ENCODE results near the gene PRLH.

The PRLH gene

DNA sequence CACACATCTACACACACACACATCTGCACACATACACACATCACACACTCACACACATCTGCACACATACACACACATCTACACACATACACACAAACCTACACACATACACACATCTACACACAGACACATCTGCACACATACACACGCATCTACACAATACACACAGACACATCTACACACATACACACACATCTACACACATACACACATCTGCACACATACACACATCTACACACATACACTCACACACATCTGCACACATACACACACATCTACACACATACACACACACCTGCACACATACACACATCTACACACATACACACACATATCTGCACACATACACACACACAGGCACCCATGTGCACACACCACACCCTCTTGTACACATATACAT, 400 bp upstream of the PRLH start:
- DNase-seq (ENCODE audit: low read depth), result no peak

GRCh38 chr2:237567276-237568029, 1.1 kb downstream of the PRLH start:
- no peak for DNase-seq (ENCODE audit: low read depth)

GRCh38 chr2:237568121-237568660, 1.8 kb downstream of the PRLH start:
- no peak for DNase-seq (ENCODE audit: low read depth)

DNA sequence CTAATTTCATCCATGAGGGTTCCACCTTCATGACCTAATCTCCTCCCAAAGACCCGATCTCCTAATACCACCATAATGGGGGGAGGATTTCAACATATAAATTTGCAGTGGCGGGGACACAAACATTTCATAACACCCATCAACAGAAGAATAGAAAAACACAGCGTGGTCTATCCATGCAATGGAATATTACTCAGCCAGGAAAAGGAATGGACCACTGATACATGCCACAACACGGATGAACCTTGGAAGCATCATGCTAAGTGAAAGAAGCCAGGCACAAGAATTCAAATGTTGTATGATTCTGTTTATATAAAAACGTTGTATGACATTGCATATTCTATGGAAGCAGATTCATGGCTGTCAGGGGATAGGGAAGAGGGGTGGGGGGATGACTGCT, 2.7 kb downstream of the PRLH start:
- no peak for DNase-seq (ENCODE audit: low read depth)

DNA sequence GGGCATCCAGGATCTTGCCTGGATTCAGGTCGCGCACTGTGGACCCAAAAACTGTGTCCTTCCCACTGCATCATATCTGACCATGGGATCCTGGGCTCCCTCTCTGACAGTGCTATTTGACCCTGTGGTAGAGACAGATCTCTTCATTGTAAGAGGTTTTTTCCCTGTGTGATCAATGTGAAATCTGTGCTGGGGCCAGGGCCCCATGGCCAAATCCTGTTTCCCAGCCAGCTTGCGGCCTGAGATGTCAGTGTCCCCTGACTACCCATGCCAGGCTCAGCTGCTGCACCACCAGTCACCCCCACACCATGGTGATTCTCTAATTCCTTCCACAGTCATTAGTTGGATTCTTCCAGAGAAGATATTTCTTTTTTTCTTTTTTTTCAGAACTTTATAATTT, 3.5 kb downstream of the PRLH start:
- DNase-seq (ENCODE audit: low read depth), result no peak

DNA sequence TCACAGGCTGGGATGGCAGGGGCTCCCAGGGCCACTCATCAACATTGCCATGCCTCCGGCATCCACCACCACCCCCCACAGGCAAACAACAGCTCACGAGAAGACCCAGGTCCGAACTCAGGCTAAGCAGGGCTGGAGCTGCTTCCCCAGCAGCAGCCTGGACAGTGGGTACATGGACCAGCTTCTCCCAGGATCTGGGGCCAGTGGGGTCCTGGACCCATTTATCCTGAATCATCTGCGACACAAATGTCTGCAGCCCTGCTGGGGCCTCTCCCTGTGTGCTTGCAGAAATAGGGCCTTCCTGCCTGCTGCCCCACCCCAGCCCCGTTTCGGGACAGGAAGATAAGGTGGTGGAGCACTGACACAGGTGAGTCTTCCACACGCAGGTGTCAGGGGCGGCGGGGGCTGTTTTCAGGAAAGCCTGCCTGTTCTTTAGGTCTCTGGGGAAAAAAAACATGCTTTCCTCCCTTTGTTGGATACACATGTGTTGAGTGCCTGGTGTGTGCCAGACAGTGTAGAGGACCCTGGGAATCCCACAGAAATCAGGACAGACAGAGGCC, 4.5 kb downstream of the PRLH start:
- no peak for DNase-seq (ENCODE audit: low read depth)

GRCh38 chr2:237571551-237571950, 5.2 kb downstream of the PRLH start:
- DNase-seq (ENCODE audit: low read depth), result no peak

- DNase-seq (ENCODE audit: low read depth), result peak; percentile 2
Observed at GRCh38 chr2:237572021-237572741, 5.8 kb downstream of the PRLH start.

DNA sequence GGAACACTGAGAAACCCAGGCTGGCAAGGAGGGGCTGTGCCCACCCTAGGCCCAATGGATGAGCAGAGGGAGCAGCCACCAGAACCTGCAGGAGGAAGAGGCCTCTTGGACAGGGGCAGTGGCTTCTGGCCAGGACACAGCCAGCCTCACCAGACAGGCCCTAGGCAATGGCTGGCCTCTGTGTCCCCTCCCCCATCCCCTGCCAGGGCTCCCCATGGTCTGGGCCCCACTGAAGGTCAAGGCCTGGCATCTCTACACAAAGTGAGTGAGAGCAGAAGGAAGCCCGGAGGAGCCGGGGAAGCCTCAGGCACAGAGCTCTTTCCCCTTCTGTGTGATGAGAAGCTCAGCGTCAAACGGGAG, 6.3 kb downstream of the PRLH start:
- DNase-seq (ENCODE audit: low read depth), result no peak

DNA sequence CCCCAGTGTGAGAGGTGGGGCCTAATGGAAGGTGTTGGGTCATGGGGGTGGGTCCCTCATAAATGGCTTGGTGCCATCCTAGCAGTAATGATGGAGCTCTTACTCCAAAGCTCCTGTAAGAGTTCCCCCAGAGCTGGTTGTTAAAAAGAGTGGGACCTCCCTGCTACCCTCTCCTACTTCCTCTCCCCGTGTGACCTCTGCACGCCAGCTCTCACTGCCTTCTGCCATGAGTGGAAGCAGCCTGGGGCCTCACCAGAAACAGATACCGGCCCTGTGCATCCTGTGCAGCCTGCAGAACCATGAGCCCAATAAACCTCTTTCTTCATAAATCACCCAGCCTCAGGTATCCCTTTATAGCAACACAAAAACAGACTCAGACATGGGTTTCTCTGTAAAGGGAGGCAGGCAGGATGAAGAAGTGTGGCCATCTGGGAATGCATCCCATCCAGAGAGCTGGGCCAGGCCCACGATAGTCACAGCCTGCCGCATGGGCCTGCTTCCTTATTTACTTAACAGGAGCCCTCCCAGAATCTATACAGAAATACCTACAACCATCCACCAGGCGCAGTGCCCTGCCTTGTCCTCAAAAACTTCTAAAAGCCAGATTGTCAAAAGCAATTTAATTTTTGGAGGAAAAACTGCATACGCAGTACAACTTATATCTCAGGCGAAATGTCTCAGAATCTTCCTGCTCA, 7.5 kb downstream of the PRLH start:
- no peak for DNase-seq (ENCODE audit: low read depth)

DNA sequence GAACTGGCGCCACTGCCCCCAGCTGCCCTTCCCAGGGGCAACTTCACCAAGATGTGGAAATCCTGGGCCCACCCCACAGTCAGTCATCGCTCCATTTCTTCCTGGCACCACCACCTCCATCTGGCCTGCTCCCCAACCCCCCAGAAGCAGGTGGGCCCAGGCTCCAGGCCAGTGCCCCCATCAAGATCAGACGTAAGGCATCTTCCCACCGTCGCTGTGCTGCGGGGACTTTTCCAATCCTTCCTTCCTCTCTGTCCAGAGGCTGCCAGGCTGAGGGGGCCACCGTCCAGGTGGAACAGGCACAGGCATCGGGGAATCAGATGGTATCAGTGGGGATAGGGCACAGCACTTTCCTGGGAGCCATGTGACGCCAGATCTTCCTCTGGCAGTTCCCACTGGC, 8.1 kb downstream of the PRLH start:
- DNase-seq (ENCODE audit: low read depth), result no peak

DNA sequence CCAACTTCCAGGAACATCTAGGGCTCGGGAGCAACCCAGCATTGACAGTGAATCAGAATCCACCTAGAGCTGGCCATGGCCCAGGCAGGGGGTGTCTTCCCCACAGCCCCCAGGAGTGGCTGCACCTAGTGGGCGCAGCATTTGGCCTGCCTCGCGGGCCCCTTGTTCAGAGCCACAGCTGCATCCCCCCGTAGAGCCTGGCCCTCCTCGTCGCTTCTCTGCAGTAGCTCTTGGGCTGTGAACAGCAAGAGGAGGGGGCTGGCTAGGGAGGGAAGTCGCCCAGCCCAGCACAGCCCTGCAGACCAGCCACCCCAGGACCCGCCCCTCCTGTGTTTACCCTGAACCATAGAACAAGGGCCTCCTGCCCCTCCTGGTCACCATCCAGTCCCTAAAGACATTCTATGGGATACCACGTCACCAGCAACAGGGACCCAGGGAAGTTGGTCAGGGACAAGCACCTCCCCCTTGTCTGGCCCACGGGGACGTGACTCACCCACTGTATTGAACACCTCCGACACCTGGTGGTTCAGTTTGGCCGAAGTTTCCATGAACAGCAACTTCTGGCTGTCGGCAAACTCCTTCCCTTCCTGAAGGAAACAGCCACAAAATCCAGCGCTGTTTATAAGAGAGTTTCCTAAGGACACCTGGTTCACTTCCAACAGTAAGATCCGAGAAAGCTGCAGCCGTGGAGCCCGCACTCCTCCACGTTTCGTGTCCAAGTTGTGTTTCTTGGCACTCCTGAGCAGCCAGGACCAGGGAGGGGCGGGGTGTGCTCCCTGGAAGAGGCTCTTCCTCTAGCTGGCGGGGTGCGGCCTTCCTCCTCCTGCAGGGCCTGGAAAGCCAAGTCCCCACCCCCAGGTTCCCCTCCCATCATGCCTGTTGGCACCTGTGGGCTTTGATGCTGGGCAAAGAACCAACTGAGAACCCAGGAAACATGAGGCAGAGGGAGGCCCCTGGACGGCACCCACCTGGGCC, 8.8 kb downstream of the PRLH start:
- DNase-seq (ENCODE audit: low read depth), result no peak

- DNase-seq (ENCODE audit: low read depth), result no peak
Observed at GRCh38 chr2:237575869-237576862, 9.8 kb downstream of the PRLH start.

DNA sequence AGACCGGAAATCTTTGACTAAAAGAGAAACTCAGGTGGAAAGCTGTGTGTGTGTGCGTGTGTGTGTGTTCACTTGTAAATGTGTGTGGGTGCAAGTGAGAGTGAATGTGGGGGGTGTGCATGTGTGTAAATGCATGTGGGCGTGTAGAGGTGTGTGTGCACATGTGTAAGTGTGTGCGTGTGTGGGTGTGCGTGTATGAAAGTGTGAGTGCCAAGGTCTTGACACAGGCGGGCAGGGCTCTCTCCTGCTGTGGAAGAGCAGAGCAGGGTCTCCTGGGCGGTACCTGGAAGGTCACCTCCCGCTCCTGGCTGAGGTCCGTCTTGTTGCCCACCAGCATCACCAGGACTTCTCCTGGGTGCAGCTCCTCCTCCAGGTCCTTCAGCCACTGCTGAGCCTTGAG, 10.6 kb downstream of the PRLH start:
- DNase-seq (ENCODE audit: low read depth), result no peak

DNA sequence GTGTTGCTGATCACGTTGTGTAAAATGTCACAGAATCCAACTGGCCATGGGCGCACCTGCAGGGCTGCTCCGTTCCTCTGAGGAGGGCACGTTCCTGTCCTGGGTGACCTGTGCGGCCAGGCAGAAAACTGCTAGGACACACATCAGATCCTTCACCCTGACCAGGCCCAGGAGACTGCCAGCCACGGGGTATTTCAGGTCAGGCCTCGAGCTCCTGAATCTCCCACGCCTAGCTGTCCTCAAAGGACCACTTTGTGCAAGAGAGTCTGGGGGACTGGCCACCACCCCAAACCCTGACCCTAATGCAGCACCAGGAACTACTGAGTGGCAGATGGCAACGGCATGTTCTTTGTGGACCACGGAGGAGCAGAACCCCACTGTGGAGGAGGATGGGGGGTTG, 11.1 kb downstream of the PRLH start:
- DNase-seq (ENCODE audit: low read depth), result no peak

DNA sequence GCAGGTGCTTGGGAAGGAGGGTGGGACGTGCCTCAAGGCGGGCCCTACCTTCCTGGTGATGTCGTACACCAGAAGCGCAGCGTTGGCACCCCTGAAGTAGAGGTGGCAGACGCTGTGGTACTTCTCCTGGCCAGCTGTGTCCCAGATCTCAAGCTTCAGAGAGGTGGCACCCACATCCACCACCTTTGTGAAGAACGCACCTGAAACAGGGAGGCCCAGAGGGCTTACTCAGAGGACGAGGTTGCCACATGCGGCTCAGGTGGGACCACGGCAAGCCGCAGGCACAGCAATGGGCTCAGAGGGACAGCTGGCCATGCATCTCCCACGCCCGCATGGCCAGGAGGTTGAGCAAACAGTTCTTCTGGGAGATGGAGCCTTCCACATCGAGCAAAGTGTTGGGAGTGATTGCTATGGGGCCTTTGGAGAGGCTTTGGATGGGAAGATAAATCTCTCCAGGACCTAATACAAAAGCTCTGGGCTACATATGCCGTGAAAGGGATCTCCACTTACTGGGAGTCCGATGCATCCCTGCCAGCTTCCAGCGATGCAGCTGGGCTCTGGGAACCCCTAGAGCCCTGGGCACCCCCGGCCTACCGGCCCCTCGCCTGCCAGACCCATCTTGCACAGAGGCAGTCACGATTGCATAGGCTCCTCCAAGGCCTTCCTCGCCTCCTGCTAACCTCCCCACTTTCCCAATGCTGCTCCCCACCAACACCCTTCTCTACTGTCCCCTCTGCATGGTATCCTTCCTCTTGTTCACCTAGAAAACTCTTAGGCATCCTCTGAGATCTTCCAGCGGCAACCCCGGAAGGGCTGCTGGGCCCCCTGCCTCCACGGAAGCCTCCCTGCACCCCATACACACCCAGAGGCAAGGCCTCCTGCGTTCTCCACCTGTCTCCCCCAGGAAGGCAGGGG, 11.8 kb downstream of the PRLH start:
- DNase-seq (ENCODE audit: low read depth), result no peak

DNA sequence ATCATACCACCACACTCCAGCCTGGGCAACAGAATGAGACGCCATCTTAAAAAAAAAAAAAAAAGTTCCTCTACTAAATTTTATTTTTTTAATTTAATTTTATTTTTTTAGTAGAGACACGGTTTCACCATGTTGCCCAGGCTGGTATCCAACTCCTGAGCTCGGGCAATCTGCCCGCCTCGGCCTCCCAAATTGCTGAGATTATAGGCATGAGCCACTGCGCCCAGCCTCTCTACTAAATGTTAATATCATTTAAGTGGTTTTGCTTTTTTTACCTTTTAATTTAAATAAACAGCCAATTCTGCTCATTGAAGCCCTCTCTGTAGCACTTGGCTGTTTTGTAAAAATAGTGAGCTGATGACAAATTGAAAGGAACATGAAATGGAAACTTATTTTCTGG, 15.0 kb downstream of the PRLH start:
- no peak for DNase-seq (ENCODE audit: low read depth)

GRCh38 chr2:237581751-237582746, 15.7 kb downstream of the PRLH start:
- DNase-seq (ENCODE audit: low read depth), result no peak

Data from HS-27A (cell line).